ENCODE measurements around the gene AHRR. TPM values are rescaled to one million over a fixed set of nuclear protein-coding genes. Genes with fewer than 3 reads are reported as not detected.

AHRR gene
- total RNA-seq, 1 donor from 2014 or later = 7.4 TPM

- no peak for DNase-seq (ENCODE audit: low spot score)
These were observed 16.1 kb upstream of the AHRR start for GRCh38 chr5:305459-305858.

- DNase-seq (ENCODE audit: low spot score) = no peak
These were observed 15.3 kb upstream of the AHRR start for GRCh38 chr5:306011-306805.

- DNase-seq (ENCODE audit: low spot score) = no peak
These were observed 14.2 kb upstream of the AHRR start for GRCh38 chr5:307306-307705.

GRCh38 chr5:307794-308579, 13.5 kb upstream of the AHRR start:
- DNase-seq (ENCODE audit: low spot score) = no peak

- DNase-seq (ENCODE audit: low spot score) = no peak
These were observed 12.7 kb upstream of the AHRR start for GRCh38 chr5:308672-309271.

GRCh38 chr5:309831-310230, 11.7 kb upstream of the AHRR start:
- peak; percentile 17 for DNase-seq (ENCODE audit: low spot score)

- DNase-seq (ENCODE audit: low spot score) = peak; percentile 40
These were observed 11.0 kb upstream of the AHRR start for GRCh38 chr5:310516-310915.

- DNase-seq (ENCODE audit: low spot score) = peak; percentile 39
These were observed 10.5 kb upstream of the AHRR start for GRCh38 chr5:310941-311434.

GRCh38 chr5:311963-312362, 9.6 kb upstream of the AHRR start:
- peak; percentile 30 for DNase-seq (ENCODE audit: low spot score)

GRCh38 chr5:312845-313244, 8.7 kb upstream of the AHRR start:
- DNase-seq (ENCODE audit: low spot score) = no peak

GRCh38 chr5:313265-313664, 8.2 kb upstream of the AHRR start:
- no peak for DNase-seq (ENCODE audit: low spot score)

- DNase-seq (ENCODE audit: low spot score) = no peak
These were observed 7.6 kb upstream of the AHRR start for GRCh38 chr5:313806-314376.

GRCh38 chr5:314676-315487, 6.6 kb upstream of the AHRR start:
- no peak for DNase-seq (ENCODE audit: low spot score)

GRCh38 chr5:315488-316209, 5.9 kb upstream of the AHRR start:
- no peak for DNase-seq (ENCODE audit: low spot score)

GRCh38 chr5:316210-317085, 5.1 kb upstream of the AHRR start:
- no peak for DNase-seq (ENCODE audit: low spot score)

GRCh38 chr5:317086-317811, 4.3 kb upstream of the AHRR start:
- no peak for DNase-seq (ENCODE audit: low spot score)

- no peak for DNase-seq (ENCODE audit: low spot score)
These were observed 3.1 kb upstream of the AHRR start for GRCh38 chr5:318341-318897.

- no peak for DNase-seq (ENCODE audit: low spot score)
These were observed 2.4 kb upstream of the AHRR start for GRCh38 chr5:318931-319601.

Measured in ureter (tissue), 1 donor.